Adrenal gland (tissue), 12 donors: ENCODE results near the gene MAGEB10. TPM values are rescaled to one million over a fixed set of nuclear protein-coding genes. Genes with fewer than 3 reads are reported as not detected.
"Not testable (repeated sequence)": the region's sequence is repeated elsewhere in the genome, so short reads cannot be mapped to it uniquely, and the experiment has no call there.

Experiments
- DNase-seq, 7 donors: peaks; one replicate each; pipeline ENCODE4 v3.0.0-alpha.2; 2019 to 2020
- H3K27ac ChIP-seq, 5 donors: fragments of 200-600 bp; sonication (generic) in 4 of 5; 1 replicate in 3 of 5; 2 replicates in 2 of 5; pipeline versions ENCODE4 v1.5.1 to v1.8.0; 2016 to 2020; ENCODE audit warnings: mild to moderate bottlenecking in 1 of 5
- H3K27me3 ChIP-seq: fragments of 200-600 bp; 2 replicates; pipeline ENCODE4 v1.8.0; 2021
- H3K36me3 ChIP-seq, 2 donors: fragments of 200-600 bp; replicated peaks in 1 of 2; 1 replicate in 1 of 2; 2 replicates in 1 of 2; pipeline versions ENCODE4 v1.5.1 to v1.8.0; 2018 to 2022
- H3K4me1 ChIP-seq, 2 donors: fragments of 200-600 bp; replicated peaks in 1 of 2; 1 replicate in 1 of 2; 2 replicates in 1 of 2; pipeline versions ENCODE4 v1.5.1 to v1.8.0; 2018 to 2021
- H3K4me3 ChIP-seq, 4 donors: fragments of 200-600 bp; sonication (generic) in 3 of 4; one replicate each; pipeline ENCODE4 v1.5.1; 2016 to 2018
- H3K9me3 ChIP-seq, 3 donors: fragments of 200-600 bp; sonication (generic) in 1 of 3; replicated peaks in 1 of 3; 1 replicate in 2 of 3; 2 replicates in 1 of 3; pipeline versions ENCODE4 v1.5.1 to v1.8.0; 2016 to 2021
- POLR2A ChIP-seq, 2 donors: fragments of 450-650 bp; IDR thresholded peaks; one replicate each; pipeline ENCODE4 v1.6.1; 2017; ENCODE audit warnings: antibody characterized with exemption in 2 of 2, mild to moderate bottlenecking in 2 of 2, moderate library complexity in 1 of 2
- WGBS, 4 donors: extraction: QIAGEN DNeasy Blood & Tissue Kit in 2 of 4; methylation state at CpG; one replicate each; pipeline versions ENCODE4 v1.1.5 to v1.1.7; 2013 to 2017; 5-methylcytosine and 5-hydroxymethylcytosine counted together
- intact Hi-C, 2 donors: fragments of 100-400 bp; cut with DNase I; formaldehyde crosslinking; loops; one replicate each; pipeline versions ENCODE4 v1.14.1 to v1.15.0; 2022 to 2023
- polyA plus RNA-seq, 3 donors: library from polyadenylated mRNA; stranded (reverse); fragments of 200-250 nt in 2 of 3; fragments of 350-450 nt in 1 of 3; fragmentation: Illumina TruSeq in 1 of 3; extraction: RNeasy Lipid Tissue Mini Kit (QIAGEN cat#74804) in 1 of 3; gene quantifications; one replicate each; pipeline ENCODE4 v1.2.3, GENCODE V29; 2013 to 2014
- total RNA-seq, 9 donors: library from RNA; depleted of rRNA in 4 of 9; stranded (reverse); fragments of >200 nt in 4 of 9; fragments of 120-200 nt in 1 of 9; fragmentation: NEBNext Ultra II Directional in 1 of 9; extraction: Animal tissue kit (Norgen Biotek cat#: 25700) in 1 of 9; gene quantifications; one replicate each; pipeline versions ENCODE4 v1.1.0 to v1.2.4, GENCODE V29; 2013 to 2023
- TF ChIP-seq, protein P1 (sequence below), 6 experiments: fragments of 450-650 bp in 4 of 6; fragments of 200-600 bp in 2 of 6; sonication (generic) in 1 of 6; IDR thresholded peaks; 1 replicate in 5 of 6; 2 replicates in 1 of 6; pipeline versions ENCODE4 v1.5.1 to v1.8.0; 2016 to 2021; ENCODE audit warnings: antibody characterized with exemption in 6 of 6, mild to moderate bottlenecking in 2 of 6, moderate library complexity in 1 of 6
- donor health status: healthy with polysubstance abuse.
- donor health status: Bipolar disorder and iron deficiency.
- donor health status: DM: yes; HTN: yes; CAD: no.
- donor health status: DM: no; HTN: no; CAD: no.
- donor health status: DM: no; HTN: no; CAD: no.
- donor health status: DM: yes; HTN: yes; CAD: no.

Gene MAGEB10
- total and polyA plus RNA-seq, 12 donors: not detected

- intact Hi-C loops: no loop called here
- Histone ChIP-seq H3K27ac (no peak overlapping the region), H3K4me3 (no peak overlapping the region), H3K27me3 (no peaks in the 10 kb centered on the region), H3K9me3 (no peaks in the 10 kb centered on the region), H3K36me3 (no peaks in the 10 kb centered on the region), H3K4me1 (no peaks in the 10 kb centered on the region)
- TF ChIP-seq, protein P1, sequence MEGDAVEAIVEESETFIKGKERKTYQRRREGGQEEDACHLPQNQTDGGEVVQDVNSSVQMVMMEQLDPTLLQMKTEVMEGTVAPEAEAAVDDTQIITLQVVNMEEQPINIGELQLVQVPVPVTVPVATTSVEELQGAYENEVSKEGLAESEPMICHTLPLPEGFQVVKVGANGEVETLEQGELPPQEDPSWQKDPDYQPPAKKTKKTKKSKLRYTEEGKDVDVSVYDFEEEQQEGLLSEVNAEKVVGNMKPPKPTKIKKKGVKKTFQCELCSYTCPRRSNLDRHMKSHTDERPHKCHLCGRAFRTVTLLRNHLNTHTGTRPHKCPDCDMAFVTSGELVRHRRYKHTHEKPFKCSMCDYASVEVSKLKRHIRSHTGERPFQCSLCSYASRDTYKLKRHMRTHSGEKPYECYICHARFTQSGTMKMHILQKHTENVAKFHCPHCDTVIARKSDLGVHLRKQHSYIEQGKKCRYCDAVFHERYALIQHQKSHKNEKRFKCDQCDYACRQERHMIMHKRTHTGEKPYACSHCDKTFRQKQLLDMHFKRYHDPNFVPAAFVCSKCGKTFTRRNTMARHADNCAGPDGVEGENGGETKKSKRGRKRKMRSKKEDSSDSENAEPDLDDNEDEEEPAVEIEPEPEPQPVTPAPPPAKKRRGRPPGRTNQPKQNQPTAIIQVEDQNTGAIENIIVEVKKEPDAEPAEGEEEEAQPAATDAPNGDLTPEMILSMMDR (IDR thresholded peaks at IDR 0.05): no peak
- TF ChIP-seq POLR2A (IDR thresholded peaks at IDR 0.05): no peak
- DNase-seq: no peak
- 67 to 84% (median 68%) methylated on average over 6 of the region's 6 CpGs for WGBS, 4 donors
Observed at GRCh38 chrX:27796640-27797257, 11.0 kb upstream of the MAGEB10 start.

GRCh38 chrX:27797575-27797974, 10.2 kb upstream of the MAGEB10 start:
- WGBS, 4 donors: 37 to 57% (median 50%) methylated on average over 1 of the region's 1 CpG
- no peak for DNase-seq
- no peaks in the 10 kb centered on the region for H3K27me3 ChIP-seq
- no peaks in the 10 kb centered on the region for H3K4me1 ChIP-seq
- intact Hi-C loops: no loop called here
- TF ChIP-seq, protein P1 (IDR thresholded peaks at IDR 0.05): no peak
- no peak for TF ChIP-seq POLR2A (IDR thresholded peaks at IDR 0.05)
- no peak overlapping the region for H3K4me3 ChIP-seq
- no peaks in the 10 kb centered on the region for H3K9me3 ChIP-seq
- H3K36me3 ChIP-seq: no peaks in the 10 kb centered on the region
- no peak overlapping the region for H3K27ac ChIP-seq

- no peaks in the 10 kb centered on the region for H3K9me3 ChIP-seq
- intact Hi-C loops: no loop called here
- TF ChIP-seq, protein P1 (IDR thresholded peaks at IDR 0.05): no peak
- no peak for TF ChIP-seq POLR2A (IDR thresholded peaks at IDR 0.05)
- no peaks in the 10 kb centered on the region for H3K27me3 ChIP-seq
- DNase-seq: no peak
- no peak overlapping the region for H3K4me3 ChIP-seq
- no peaks in the 10 kb centered on the region for H3K36me3 ChIP-seq
- H3K27ac ChIP-seq: no peak overlapping the region
- WGBS, 4 donors: 77 to 93% (median 92%) methylated on average over 12 to 14 of the region's 14 CpGs
- no peaks in the 10 kb centered on the region for H3K4me1 ChIP-seq
Observed at GRCh38 chrX:27808226-27808625, 436 bp downstream of the MAGEB10 start.

- intact Hi-C loops, H3K36me3 ChIP-seq: not testable (repeated sequence)
- 95 to 100% (median 96%) methylated on average over 3 to 28 of the region's 50 CpGs for WGBS, 4 donors
Observed at GRCh38 chrX:27808991-27809859, 1.4 kb downstream of the MAGEB10 start.

More at GRCh38 chrX:27808991-27809859, 1.4 kb downstream of the MAGEB10 start:
- H3K27me3 ChIP-seq, H3K27ac ChIP-seq, H3K4me1 ChIP-seq, H3K9me3 ChIP-seq, DNase-seq, H3K4me3 ChIP-seq: not testable (repeated sequence)
